ENCODE data around the gene MANEAL.

DNA sequence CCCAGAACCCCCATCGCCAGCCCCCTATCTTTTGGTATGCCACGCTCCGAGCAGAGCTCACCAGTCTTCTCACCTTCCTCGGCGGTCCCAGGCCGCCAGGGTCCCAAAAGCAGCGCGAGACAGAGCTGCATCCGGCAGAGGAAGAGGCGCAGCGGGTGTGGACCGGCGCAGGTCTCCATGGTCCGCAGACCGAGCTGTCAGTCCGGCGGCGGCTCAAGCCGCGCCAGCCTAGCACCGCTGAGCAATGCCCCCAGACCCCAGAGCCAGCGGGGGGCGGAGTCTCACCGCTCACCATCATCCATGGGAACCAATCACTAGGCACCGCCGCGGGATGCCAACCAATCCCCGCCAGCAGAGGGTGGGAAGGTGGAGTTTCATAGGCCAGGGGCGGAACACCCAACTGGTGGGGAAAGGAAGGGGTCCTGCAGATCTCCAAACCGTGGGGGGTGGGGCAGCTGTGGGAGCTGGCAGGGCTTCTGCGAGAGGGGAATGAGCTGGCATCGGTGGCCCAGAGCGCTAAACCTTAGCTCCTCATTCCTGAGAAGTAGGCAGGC is 28.7 kb upstream of the MANEAL start, which contains the start of gene EPHA10:
- TF ChIP-seq, protein P1, sequence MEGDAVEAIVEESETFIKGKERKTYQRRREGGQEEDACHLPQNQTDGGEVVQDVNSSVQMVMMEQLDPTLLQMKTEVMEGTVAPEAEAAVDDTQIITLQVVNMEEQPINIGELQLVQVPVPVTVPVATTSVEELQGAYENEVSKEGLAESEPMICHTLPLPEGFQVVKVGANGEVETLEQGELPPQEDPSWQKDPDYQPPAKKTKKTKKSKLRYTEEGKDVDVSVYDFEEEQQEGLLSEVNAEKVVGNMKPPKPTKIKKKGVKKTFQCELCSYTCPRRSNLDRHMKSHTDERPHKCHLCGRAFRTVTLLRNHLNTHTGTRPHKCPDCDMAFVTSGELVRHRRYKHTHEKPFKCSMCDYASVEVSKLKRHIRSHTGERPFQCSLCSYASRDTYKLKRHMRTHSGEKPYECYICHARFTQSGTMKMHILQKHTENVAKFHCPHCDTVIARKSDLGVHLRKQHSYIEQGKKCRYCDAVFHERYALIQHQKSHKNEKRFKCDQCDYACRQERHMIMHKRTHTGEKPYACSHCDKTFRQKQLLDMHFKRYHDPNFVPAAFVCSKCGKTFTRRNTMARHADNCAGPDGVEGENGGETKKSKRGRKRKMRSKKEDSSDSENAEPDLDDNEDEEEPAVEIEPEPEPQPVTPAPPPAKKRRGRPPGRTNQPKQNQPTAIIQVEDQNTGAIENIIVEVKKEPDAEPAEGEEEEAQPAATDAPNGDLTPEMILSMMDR (IDR thresholded peaks at IDR 0.05; ENCODE audit: low read depth, low read length, missing input control), result no peak
- TF ChIP-seq RAD21 (IDR thresholded peaks at IDR 0.05) (no peak), EGR1 (IDR thresholded peaks at IDR 0.05; ENCODE audit: low read depth in 2 of 2) (no peak), RXRA (IDR thresholded peaks at IDR 0.05) (no peak), JUND (IDR thresholded peaks at IDR 0.05) (no peak), HNF4G (IDR thresholded peaks at IDR 0.05) (no peak)
- TF ChIP-seq, protein P2, sequence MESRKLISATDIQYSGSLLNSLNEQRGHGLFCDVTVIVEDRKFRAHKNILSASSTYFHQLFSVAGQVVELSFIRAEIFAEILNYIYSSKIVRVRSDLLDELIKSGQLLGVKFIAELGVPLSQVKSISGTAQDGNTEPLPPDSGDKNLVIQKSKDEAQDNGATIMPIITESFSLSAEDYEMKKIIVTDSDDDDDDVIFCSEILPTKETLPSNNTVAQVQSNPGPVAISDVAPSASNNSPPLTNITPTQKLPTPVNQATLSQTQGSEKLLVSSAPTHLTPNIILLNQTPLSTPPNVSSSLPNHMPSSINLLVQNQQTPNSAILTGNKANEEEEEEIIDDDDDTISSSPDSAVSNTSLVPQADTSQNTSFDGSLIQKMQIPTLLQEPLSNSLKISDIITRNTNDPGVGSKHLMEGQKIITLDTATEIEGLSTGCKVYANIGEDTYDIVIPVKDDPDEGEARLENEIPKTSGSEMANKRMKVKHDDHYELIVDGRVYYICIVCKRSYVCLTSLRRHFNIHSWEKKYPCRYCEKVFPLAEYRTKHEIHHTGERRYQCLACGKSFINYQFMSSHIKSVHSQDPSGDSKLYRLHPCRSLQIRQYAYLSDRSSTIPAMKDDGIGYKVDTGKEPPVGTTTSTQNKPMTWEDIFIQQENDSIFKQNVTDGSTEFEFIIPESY (IDR thresholded peaks at IDR 0.05), result no peak
